Tibial artery (tissue), 4 donors: ENCODE measurements around the gene NCAPD2.
"Not testable (repeated sequence)": the region's sequence is repeated elsewhere in the genome, so short reads cannot be mapped to it uniquely, and the experiment has no call there.

Experiments used
- DNase-seq, 2 donors: peaks; one replicate each; pipeline ENCODE4 v3.0.0-alpha.2; 2019
- H3K27ac ChIP-seq, 2 donors: fragments of 200-600 bp; sonication (generic) in 1 of 2; 1 replicate in 1 of 2; 2 replicates in 1 of 2; pipeline ENCODE4 v1.5.1; 2018 to 2019; ENCODE audit warnings: mild to moderate bottlenecking in 1 of 2
- H3K27me3 ChIP-seq, 2 donors: fragments of 200-600 bp; sonication (generic) in 1 of 2; one replicate each; pipeline versions ENCODE4 v1.5.1 to v1.6.0; 2016 to 2019
- H3K36me3 ChIP-seq, 3 donors: fragments of 200-600 bp; sonication (generic) in 2 of 3; one replicate each; pipeline ENCODE4 v1.5.1; 2016 to 2019; ENCODE audit warnings: mild to moderate bottlenecking in 2 of 3
- H3K4me1 ChIP-seq, 4 donors: fragments of 200-600 bp; sonication (generic) in 2 of 4; 1 replicate in 3 of 4; 2 replicates in 1 of 4; pipeline ENCODE4 v1.5.1; 2016 to 2019
- H3K4me3 ChIP-seq, 2 donors: fragments of 200-600 bp; sonication (generic) in 1 of 2; 1 replicate in 1 of 2; 2 replicates in 1 of 2; pipeline ENCODE4 v1.5.1; 2018 to 2019; ENCODE audit warnings: mild to moderate bottlenecking in 2 of 2
- H3K9me3 ChIP-seq, 3 donors: fragments of 200-600 bp; sonication (generic) in 1 of 3; one replicate each; pipeline ENCODE4 v1.5.1; 2016 to 2019
- intact Hi-C: fragments of 100-400 bp; cut with DNase I; formaldehyde crosslinking; loops from one replicate; pipeline ENCODE4 v1.15.0; 2023; ENCODE audit warnings: low total_unique reads
- TF ChIP-seq, protein P1 (sequence below), 2 experiments: fragments of 200-600 bp in 1 of 2; fragments of 450-650 bp in 1 of 2; IDR thresholded peaks; one replicate each; pipeline ENCODE4 v1.5.1; 2017 to 2019; ENCODE audit warnings: antibody characterized with exemption in 2 of 2, mild to moderate bottlenecking in 1 of 2, moderate library complexity in 1 of 2

The NCAPD2 gene

DNA sequence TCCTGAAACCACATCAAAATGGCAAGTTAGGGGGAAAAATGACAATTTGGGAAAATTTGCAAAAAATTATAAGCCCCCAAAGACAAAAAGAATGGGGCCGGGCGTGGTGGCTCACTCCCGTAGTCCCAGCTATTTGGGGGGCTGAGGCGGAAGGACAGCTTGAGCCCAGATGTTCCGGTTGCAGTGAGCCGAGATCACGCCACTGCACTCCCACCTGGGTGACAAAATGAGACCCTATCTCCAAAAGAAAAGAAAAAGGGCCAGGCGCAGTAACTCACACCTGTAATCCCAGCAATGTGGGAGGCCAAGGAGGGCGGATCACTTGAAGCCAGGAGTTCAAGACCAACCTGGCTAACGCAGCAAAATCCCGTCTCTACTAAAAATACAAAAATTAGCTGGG, 21.4 kb upstream of the NCAPD2 start:
- Histone ChIP-seq H3K27ac (no peak overlapping the region), H3K27me3 (no peaks in the 10 kb centered on the region), H3K4me3 (no peak overlapping the region), H3K36me3 (no peaks in the 10 kb centered on the region), H3K9me3 (no peaks in the 10 kb centered on the region), H3K4me1 (peaks cover 0 to 27% (median 20%) of the 10 kb centered on the region in 4 donors)
- intact Hi-C loops = loop anchor here (10.0 kb wide), 1 partner anchor 52 kb away; no protein-coding TSS in a partner anchor
- TF ChIP-seq, protein P1, sequence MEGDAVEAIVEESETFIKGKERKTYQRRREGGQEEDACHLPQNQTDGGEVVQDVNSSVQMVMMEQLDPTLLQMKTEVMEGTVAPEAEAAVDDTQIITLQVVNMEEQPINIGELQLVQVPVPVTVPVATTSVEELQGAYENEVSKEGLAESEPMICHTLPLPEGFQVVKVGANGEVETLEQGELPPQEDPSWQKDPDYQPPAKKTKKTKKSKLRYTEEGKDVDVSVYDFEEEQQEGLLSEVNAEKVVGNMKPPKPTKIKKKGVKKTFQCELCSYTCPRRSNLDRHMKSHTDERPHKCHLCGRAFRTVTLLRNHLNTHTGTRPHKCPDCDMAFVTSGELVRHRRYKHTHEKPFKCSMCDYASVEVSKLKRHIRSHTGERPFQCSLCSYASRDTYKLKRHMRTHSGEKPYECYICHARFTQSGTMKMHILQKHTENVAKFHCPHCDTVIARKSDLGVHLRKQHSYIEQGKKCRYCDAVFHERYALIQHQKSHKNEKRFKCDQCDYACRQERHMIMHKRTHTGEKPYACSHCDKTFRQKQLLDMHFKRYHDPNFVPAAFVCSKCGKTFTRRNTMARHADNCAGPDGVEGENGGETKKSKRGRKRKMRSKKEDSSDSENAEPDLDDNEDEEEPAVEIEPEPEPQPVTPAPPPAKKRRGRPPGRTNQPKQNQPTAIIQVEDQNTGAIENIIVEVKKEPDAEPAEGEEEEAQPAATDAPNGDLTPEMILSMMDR (IDR thresholded peaks at IDR 0.05) = no peak
- DNase-seq = no peak

DNA sequence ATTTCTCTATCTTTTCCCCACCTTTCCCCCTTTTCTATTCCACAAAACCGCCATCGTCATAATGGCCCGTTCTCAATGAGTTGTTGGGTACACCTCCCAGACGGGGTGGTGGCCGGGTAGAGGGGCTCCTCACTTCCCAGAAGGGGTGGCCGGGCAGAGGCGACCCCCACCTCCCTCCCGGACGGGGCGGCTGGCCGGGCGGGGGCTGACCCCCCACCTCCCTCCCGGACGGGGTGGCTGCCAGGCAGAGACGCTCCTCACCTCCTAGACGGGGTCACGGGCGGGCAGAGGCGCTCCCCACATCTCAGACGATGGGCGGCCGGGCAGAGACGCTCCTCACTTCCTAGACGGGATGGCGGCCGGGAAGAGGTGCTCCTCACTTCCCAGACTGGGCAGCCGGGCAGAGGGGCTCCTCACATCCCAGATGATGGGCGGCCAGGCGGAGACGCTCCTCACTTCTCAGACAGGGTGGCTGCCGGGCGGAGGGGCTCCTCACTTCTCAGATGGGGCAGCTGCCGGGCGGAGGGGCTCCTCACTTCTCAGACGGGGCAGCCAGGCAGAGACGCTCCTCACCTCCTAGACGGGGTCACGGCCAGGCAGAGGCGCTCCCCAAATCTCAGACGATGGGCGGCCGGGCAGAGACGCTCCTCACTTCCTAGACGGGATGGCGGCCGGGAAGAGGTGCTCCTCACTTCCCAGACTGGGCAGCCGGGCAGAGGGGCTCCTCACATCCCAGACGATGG, 18.5 kb upstream of the NCAPD2 start:
- intact Hi-C loops = loop anchor here (10.0 kb wide), 1 partner anchor 49 kb away; no protein-coding TSS in a partner anchor
- not testable (repeated sequence) for H3K4me3 ChIP-seq, H3K9me3 ChIP-seq, H3K36me3 ChIP-seq, H3K27ac ChIP-seq, DNase-seq, H3K27me3 ChIP-seq, H3K4me1 ChIP-seq

DNA sequence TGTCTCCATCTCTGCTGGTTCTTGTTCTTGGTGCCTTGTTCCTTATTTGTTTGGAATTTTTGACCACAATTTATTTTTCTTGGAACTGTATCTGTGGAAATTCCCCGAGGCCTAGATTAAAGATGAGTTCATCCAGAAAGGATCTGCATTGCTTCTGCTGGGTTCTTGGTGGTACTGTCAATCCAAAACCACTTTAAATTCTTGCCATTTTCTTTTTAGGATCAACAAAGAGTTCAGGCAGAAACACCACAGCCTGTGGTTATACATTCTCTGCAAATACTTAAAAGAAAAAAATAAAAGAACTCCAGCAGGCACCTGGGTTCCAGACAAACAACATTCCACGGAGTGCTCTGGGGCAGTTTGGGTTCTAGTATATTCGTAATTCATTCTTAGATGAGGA, 17.4 kb upstream of the NCAPD2 start:
- no peaks in the 10 kb centered on the region for H3K9me3 ChIP-seq
- no peak overlapping the region for H3K4me3 ChIP-seq
- H3K36me3 ChIP-seq = no peaks in the 10 kb centered on the region
- TF ChIP-seq, protein P1 (IDR thresholded peaks at IDR 0.05) = no peak
- no peak for DNase-seq
- H3K4me1 ChIP-seq = peaks cover 0 to 2% (median under 1%) of the 10 kb centered on the region in 4 donors
- H3K27ac ChIP-seq = no peak overlapping the region
- H3K27me3 ChIP-seq = peaks cover 0 to 4% of the 10 kb centered on the region in 2 donors
- intact Hi-C loops = loop anchor here (10.0 kb wide), 1 partner anchor 48 kb away; no protein-coding TSS in a partner anchor

DNA sequence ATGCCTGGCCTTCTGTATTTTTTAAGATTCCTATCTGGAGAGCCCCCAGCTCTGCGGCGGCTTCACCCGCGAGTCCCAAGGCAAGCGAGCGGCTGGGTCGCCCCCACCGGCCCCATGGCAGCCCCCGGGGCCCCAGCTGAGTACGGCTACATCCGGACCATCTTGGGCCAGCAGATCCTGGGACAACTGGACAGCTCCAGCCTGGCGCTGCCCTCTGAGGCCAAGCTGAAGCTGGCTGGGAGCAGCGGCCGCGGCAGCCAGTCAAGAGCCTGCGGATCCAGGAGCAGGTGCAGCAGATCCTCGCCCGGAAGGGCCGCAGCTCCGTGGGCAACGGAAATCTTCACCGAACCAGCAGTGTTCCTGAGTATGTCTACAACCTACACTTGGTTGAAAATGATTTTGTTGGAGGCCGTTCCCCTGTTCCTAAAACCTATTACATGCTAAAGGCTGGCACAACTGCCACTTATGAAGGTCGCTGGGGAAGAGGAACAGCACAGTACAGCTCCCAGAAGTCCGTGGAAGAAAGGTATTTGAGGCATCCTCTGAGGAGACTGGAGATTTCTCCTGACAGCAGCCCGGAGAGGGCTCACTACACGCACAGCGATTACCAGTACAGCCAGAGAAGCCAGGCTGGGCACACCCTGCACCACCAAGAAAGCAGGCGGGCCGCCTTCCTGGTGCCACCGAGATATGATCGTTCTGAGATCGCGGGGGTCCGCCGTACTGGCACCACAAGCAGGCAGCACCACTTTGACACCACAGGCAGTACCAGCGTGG, 16.1 kb upstream of the NCAPD2 start:
- not testable (repeated sequence) for H3K9me3 ChIP-seq, DNase-seq, H3K27ac ChIP-seq, H3K4me3 ChIP-seq, H3K36me3 ChIP-seq, H3K4me1 ChIP-seq, H3K27me3 ChIP-seq
- intact Hi-C loops = loop anchor here (10.0 kb wide), 1 partner anchor 47 kb away; no protein-coding TSS in a partner anchor

DNA sequence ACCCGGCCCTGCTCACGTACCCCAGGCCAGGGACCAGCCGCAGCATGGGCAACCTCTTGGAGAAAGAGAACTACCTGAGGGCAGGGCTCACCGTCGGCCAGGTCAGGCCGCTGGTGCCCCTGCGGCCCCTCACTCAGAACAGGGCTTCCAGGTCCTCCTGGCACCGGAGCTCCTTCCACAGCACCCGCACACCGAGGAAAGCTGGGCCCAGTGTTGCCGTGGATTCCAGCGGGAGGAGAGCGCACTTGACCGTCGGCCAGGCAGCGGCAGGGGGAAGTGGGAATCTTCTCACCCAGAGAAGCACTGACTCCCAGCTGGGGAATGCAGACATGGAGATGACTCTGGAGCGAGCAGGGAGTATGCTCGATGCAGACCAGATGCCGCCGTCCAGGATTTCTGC, 15.5 kb upstream of the NCAPD2 start:
- Histone ChIP-seq H3K36me3 (no peaks in the 10 kb centered on the region), H3K9me3 (no peaks in the 10 kb centered on the region), H3K27ac (no peak overlapping the region), H3K4me1 (no peaks in the 10 kb centered on the region), H3K27me3 (peaks cover 0 to 4% of the 10 kb centered on the region in 2 donors), H3K4me3 (no peak overlapping the region)
- TF ChIP-seq, protein P1 (IDR thresholded peaks at IDR 0.05) = no peak
- DNase-seq = no peak
- intact Hi-C loops = loop anchor here (10.0 kb wide), 1 partner anchor 46 kb away; no protein-coding TSS in a partner anchor

DNA sequence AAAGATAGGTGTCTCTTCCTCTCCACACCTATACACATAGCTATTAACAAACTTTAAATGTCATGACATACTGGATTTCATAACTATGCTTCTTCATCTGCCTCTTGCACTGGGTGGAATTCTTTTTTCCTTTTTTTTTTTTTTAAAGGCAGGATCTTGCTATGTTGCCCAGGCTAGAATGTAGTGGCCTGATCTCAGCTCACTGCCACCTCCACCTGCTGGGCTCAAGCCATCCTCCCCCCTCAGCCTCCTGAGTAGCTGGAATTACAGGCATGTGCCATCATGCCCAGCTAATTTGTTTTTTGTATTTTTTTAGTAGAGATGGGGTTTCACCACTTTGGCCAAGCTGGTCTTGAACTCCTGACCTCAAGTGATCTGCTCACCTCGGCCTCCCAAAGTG, 5.7 kb upstream of the NCAPD2 start:
- TF ChIP-seq, protein P1 (IDR thresholded peaks at IDR 0.05) = no peak
- Histone ChIP-seq H3K4me1 (peaks cover 0 to 10% (median 9%) of the 10 kb centered on the region in 4 donors), H3K4me3 (no peak overlapping the region), H3K36me3 (peaks cover 8 to 15% (median 12%) of the 10 kb centered on the region in 3 donors), H3K9me3 (no peaks in the 10 kb centered on the region), H3K27ac (no peak overlapping the region), H3K27me3 (no peaks in the 10 kb centered on the region)
- intact Hi-C loops = no loop called here
- no peak for DNase-seq
